ENCODE results near the gene ORM1. TPM values are rescaled to one million over a fixed set of nuclear protein-coding genes. Genes with fewer than 3 reads are reported as not detected.

The ORM1 gene
- total RNA-seq, 1 experiment from 2014 or later, result not detected

DNA sequence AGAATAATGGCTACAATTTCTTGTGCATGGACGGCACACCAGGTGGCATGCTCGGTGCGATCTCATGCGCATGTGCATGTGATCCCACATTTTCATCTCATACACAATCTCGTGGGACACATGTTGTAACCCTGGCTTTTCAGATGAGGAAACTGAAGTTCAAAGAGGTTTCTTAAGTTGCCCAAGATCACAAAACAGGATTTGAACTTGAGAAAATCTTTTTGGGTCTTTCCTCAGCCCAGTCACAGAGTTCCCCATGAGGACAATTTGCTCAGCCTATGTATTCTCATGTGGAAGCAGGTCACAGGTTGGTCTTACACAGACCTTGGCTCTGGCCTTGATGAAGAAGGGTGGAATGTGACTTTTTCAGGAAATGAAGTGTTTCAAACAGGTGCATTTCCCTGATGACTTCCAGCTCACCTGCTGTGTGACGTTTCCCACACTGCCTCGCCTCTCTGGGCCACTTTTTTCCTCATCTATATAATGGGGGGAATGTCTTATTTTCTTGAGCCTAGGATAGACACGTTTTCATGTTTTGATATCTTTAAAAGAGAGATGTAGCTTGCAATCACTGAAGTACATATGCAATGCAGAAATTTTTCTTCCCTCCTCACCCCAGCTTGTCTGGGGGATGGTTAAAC lies 7.1 kb upstream of the ORM1 start:
- Histone ChIP-seq H3K79me2 (ENCODE audit: low read depth) (no peaks in the 10 kb centered on the region), H2AFZ (no peak overlapping the region), H3K4me3 (no peak overlapping the region), H3K9me2 (ENCODE audit: insufficient read depth) (no peaks in the 10 kb centered on the region), H3K36me3 (ENCODE audit: low read depth) (no peaks in the 10 kb centered on the region), H3K9me3 (ENCODE audit: insufficient read depth, low read depth) (no peaks in the 10 kb centered on the region), H3K4me2 (no peak overlapping the region), H3K27me3 (ENCODE audit: insufficient read depth, low read depth) (no peaks in the 10 kb centered on the region), H3K4me1 (replicated peaks; ENCODE audit: insufficient read depth) (peaks cover 6% of the 10 kb centered on the region; the same call in 1 of the 2 replicates), H3K27ac (no peak overlapping the region), H4K20me1 (ENCODE audit: insufficient read depth) (no peaks in the 10 kb centered on the region), H3F3A (ENCODE audit: insufficient read depth, low read depth) (no peaks in the 10 kb centered on the region)
- DNase-seq, result no peak
- ChIA-PET POLR2A (ENCODE audit: unreplicated experiment) (no interaction called here), CTCF (no interaction called here)
- intact Hi-C loops (cut with micrococcal nuclease; ENCODE audit: unreplicated experiment), result no loop called here
- BruUV-seq (replicated peaks), result no TSS peak
- TF ChIP-seq EZH2 (IDR thresholded peaks at IDR 0.05; ENCODE audit: low read depth), result no peak
- TF ChIP-seq, protein P1, sequence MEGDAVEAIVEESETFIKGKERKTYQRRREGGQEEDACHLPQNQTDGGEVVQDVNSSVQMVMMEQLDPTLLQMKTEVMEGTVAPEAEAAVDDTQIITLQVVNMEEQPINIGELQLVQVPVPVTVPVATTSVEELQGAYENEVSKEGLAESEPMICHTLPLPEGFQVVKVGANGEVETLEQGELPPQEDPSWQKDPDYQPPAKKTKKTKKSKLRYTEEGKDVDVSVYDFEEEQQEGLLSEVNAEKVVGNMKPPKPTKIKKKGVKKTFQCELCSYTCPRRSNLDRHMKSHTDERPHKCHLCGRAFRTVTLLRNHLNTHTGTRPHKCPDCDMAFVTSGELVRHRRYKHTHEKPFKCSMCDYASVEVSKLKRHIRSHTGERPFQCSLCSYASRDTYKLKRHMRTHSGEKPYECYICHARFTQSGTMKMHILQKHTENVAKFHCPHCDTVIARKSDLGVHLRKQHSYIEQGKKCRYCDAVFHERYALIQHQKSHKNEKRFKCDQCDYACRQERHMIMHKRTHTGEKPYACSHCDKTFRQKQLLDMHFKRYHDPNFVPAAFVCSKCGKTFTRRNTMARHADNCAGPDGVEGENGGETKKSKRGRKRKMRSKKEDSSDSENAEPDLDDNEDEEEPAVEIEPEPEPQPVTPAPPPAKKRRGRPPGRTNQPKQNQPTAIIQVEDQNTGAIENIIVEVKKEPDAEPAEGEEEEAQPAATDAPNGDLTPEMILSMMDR (conservative IDR thresholded peaks at IDR 0.05), result no peak

DNA sequence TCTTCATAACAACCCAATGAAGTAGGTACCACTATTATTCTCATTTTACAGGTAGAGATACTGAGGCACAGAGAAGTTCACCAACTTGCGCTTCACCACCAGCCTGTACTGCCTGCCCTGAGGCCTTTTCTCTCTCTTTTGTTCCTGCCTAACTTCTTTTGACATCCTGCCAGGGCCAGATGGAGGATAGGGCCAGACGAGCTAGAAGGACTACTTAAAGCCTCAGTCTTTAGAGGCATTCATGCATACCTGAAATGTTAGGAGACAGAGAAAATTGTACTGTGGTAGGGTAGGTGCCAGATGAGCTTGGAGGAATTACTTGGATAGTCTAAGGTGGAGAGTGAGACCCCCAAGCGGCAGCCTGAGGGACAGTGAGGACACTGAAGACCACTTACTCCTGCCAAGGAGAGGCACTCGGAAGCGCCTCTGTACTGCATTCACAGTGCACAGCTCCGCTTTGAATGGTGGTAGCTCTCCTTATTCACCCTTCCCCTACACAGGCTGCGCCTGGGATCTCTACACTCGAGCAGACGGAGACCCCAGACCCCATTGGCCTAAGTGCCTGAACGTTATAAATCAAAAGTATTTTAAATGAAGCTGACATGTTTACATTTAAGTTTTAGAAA lies 6.2 kb upstream of the ORM1 start:
- TF ChIP-seq EZH2 (IDR thresholded peaks at IDR 0.05; ENCODE audit: low read depth), result no peak
- TF ChIP-seq, protein P1 (conservative IDR thresholded peaks at IDR 0.05), result no peak
- H3F3A ChIP-seq (ENCODE audit: insufficient read depth, low read depth), result no peaks in the 10 kb centered on the region
- H3K36me3 ChIP-seq (ENCODE audit: low read depth), result no peaks in the 10 kb centered on the region
- intact Hi-C loops (cut with micrococcal nuclease; ENCODE audit: unreplicated experiment), result no loop called here
- no peaks in the 10 kb centered on the region for H3K79me2 ChIP-seq (ENCODE audit: low read depth)
- no peaks in the 10 kb centered on the region for H3K9me2 ChIP-seq (ENCODE audit: insufficient read depth)
- no peaks in the 10 kb centered on the region for H3K27me3 ChIP-seq (ENCODE audit: insufficient read depth, low read depth)
- H3K4me2 ChIP-seq, result no peak overlapping the region
- H3K27ac ChIP-seq, result no peak overlapping the region
- POLR2A ChIA-PET (ENCODE audit: unreplicated experiment), result no interaction called here
- no peak overlapping the region for H2AFZ ChIP-seq
- no TSS peak for BruUV-seq (replicated peaks)
- CTCF ChIA-PET, result no interaction called here
- no peak overlapping the region for H3K4me3 ChIP-seq
- H3K4me1 ChIP-seq (replicated peaks; ENCODE audit: insufficient read depth), result peaks cover 6% of the 10 kb centered on the region; the same call in 1 of the 2 replicates
- no peak for DNase-seq
- H3K9me3 ChIP-seq (ENCODE audit: insufficient read depth, low read depth), result no peaks in the 10 kb centered on the region
- H4K20me1 ChIP-seq (ENCODE audit: insufficient read depth), result no peaks in the 10 kb centered on the region

DNA sequence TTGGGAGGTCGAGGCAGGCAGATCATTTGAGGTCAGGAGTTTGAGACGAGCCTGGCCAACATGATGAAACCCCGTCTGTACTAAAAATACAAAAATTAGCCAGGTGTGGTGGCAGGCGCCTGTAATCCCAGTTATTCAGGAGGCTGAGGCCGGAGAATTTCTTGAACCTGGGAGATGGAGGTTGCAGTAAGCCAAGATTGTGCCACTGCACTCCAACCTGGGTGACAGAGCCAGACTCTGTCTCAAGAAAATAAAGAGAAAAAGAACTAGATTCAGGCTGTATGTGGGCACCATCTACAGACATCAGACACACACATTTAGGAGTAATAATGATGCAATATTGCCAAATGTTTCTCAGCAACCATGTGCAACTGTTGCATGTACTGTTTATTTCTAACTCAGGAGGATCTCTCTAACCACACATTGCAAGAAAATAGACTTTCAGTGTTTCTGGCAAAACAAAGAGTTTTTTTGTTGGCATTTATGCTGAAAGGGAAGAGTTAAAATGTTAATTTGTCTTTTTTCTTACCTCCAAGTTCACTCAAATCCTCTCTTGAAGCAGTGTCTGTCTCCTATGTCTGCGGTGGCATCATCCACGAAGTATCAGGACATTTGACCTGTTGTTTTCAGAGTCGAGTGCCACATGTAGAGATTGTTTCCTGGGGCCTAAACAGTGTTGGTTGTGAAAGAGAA lies 5.1 kb upstream of the ORM1 start:
- ChIA-PET CTCF (no interaction called here), POLR2A (ENCODE audit: unreplicated experiment) (no interaction called here)
- Histone ChIP-seq H3K4me3 (no peak overlapping the region), H3K27ac (no peak overlapping the region), H3K9me2 (ENCODE audit: insufficient read depth) (no peaks in the 10 kb centered on the region), H3K27me3 (ENCODE audit: insufficient read depth, low read depth) (no peaks in the 10 kb centered on the region), H3K4me1 (replicated peaks; ENCODE audit: insufficient read depth) (peaks cover 6% of the 10 kb centered on the region; the same call in 1 of the 2 replicates), H3K36me3 (ENCODE audit: low read depth) (no peaks in the 10 kb centered on the region), H3K79me2 (ENCODE audit: low read depth) (no peaks in the 10 kb centered on the region), H4K20me1 (ENCODE audit: insufficient read depth) (no peaks in the 10 kb centered on the region), H3K4me2 (no peak overlapping the region), H3K9me3 (ENCODE audit: insufficient read depth, low read depth) (no peaks in the 10 kb centered on the region), H2AFZ (peak overlapping the region; percentile 56), H3F3A (ENCODE audit: insufficient read depth, low read depth) (no peaks in the 10 kb centered on the region)
- intact Hi-C loops (cut with micrococcal nuclease; ENCODE audit: unreplicated experiment), result no loop called here
- no peak for DNase-seq
- no TSS peak for BruUV-seq (replicated peaks)
- TF ChIP-seq, protein P1 (conservative IDR thresholded peaks at IDR 0.05), result no peak
- TF ChIP-seq EZH2 (IDR thresholded peaks at IDR 0.05; ENCODE audit: low read depth), result no peak

Measured in PC-9 (cell line).